Endothelial cell (in vitro differentiated cells): ENCODE results near the gene MYL6B. TPM values are rescaled to one million over a fixed set of nuclear protein-coding genes. Genes with fewer than 3 reads are reported as not detected.
"Not testable (repeated sequence)": the region's sequence is repeated elsewhere in the genome, so short reads cannot be mapped to it uniquely, and the experiment has no call there.

ENCODE experiments used
- DNase-seq: peaks from one replicate; pipeline ENCODE4 v3.0.0; 2021; ENCODE audit warnings: low spot score
- H3K27ac Mint-ChIP-seq: one replicate; pipeline ENCODE4 v1.8.0; 2021; ENCODE audit warnings: mixed read lengths, inconsistent platforms; ENCODE audit not compliant: unreplicated experiment
- H3K27me3 Mint-ChIP-seq: one replicate; pipeline ENCODE4 v1.8.0; 2021; ENCODE audit warnings: mild to moderate bottlenecking, moderate library complexity, mixed read lengths, inconsistent platforms; ENCODE audit not compliant: unreplicated experiment
- H3K36me3 Mint-ChIP-seq: one replicate; pipeline ENCODE4 v1.8.0; 2021; ENCODE audit warnings: mild to moderate bottlenecking, low read depth, mixed read lengths, inconsistent platforms; ENCODE audit not compliant: unreplicated experiment
- H3K4me1 Mint-ChIP-seq: one replicate; pipeline ENCODE4 v1.8.0; 2021; ENCODE audit warnings: mild to moderate bottlenecking, mixed read lengths, inconsistent platforms; ENCODE audit not compliant: unreplicated experiment
- H3K4me3 Mint-ChIP-seq: one replicate; pipeline ENCODE4 v1.8.0; 2021; ENCODE audit warnings: mild to moderate bottlenecking, mixed read lengths, inconsistent platforms; ENCODE audit not compliant: unreplicated experiment
- H3K9me3 Mint-ChIP-seq: one replicate; pipeline ENCODE4 v1.8.0; 2021; ENCODE audit warnings: mixed read lengths, inconsistent platforms; ENCODE audit not compliant: unreplicated experiment
- CTCF ChIP-seq: fragments of 200-600 bp; sonication (generic); IDR thresholded peaks from one replicate; pipeline ENCODE4 v1.5.0; 2021; ENCODE audit warnings: antibody characterized with exemption; ENCODE audit not compliant: unreplicated experiment
- total RNA-seq: library from RNA; stranded (reverse); fragmentation: NEBNext Ultra II Directional; extraction: Animal tissue kit (Norgen Biotek cat#: 25700); gene quantifications from one replicate; pipeline ENCODE4 v1.2.1, GENCODE V29; 2021; ENCODE audit not compliant: unreplicated experiment

The MYL6B gene
- total RNA-seq, 1 donor from 2014 or later, result 170 TPM

GRCh38 chr12:56114084-56114483, 38.3 kb upstream of the MYL6B start:
- Mint-ChIP-seq H3K4me1 (peaks cover 24% of the 10 kb centered on the region), H3K27ac (peak overlapping the region; percentile 32), H3K4me3 (no peak overlapping the region), H3K27me3 (peaks cover 23% of the 10 kb centered on the region), H3K36me3 (peaks cover 60% of the 10 kb centered on the region), H3K9me3 (no peaks in the 10 kb centered on the region)
- no peak for DNase-seq
- TF ChIP-seq CTCF, result no peak

GRCh38 chr12:56115329-56115728, 37.1 kb upstream of the MYL6B start:
- H3K27me3 Mint-ChIP-seq, result peaks cover 25% of the 10 kb centered on the region
- no peak for TF ChIP-seq CTCF
- peak overlapping the region; percentile 99 for H3K4me3 Mint-ChIP-seq
- H3K36me3 Mint-ChIP-seq, result peaks cover 63% of the 10 kb centered on the region
- no peak for DNase-seq
- H3K9me3 Mint-ChIP-seq, result no peaks in the 10 kb centered on the region
- peak overlapping the region; percentile 100 for H3K27ac Mint-ChIP-seq
- peaks cover 36% of the 10 kb centered on the region for H3K4me1 Mint-ChIP-seq

- Mint-ChIP-seq H3K27ac (peak within 1 kb of the TSS; percentile 100), H3K36me3 (peaks cover 60% of the 10 kb centered on the region), H3K4me3 (peak within 1 kb of the TSS; percentile 99), H3K27me3 (peaks cover 25% of the 10 kb centered on the region), H3K9me3 (no peaks in the 10 kb centered on the region), H3K4me1 (peaks cover 36% of the 10 kb centered on the region)
- no peak for TF ChIP-seq CTCF
- peak; percentile 90 for DNase-seq
Measured at GRCh38 chr12:56116267-56117081, 35.9 kb upstream of the MYL6B start, which contains the start of gene RPL41. Gene RPL41, plus strand, starts transcription at chr12:56116633.

- peaks cover 60% of the 10 kb centered on the region for H3K36me3 Mint-ChIP-seq
- H3K27me3 Mint-ChIP-seq, result peaks cover 25% of the 10 kb centered on the region
- peaks cover 37% of the 10 kb centered on the region for H3K4me1 Mint-ChIP-seq
- DNase-seq, H3K9me3 Mint-ChIP-seq: not testable (repeated sequence)
- peak overlapping the region; percentile 99 for H3K4me3 Mint-ChIP-seq
- H3K27ac Mint-ChIP-seq, result peak overlapping the region; percentile 100
Measured at GRCh38 chr12:56117082-56117706, 35.2 kb upstream of the MYL6B start.

- H3K27me3 Mint-ChIP-seq, result peaks cover 25% of the 10 kb centered on the region
- TF ChIP-seq CTCF, result no peak
- H3K4me1 Mint-ChIP-seq, result peaks cover 40% of the 10 kb centered on the region
- H3K36me3 Mint-ChIP-seq, result peaks cover 57% of the 10 kb centered on the region
- peak; percentile 94 for DNase-seq
- peak within 1 kb of the TSS; percentile 99 for H3K4me3 Mint-ChIP-seq
- peak within 1 kb of the TSS; percentile 100 for H3K27ac Mint-ChIP-seq
- no peaks in the 10 kb centered on the region for H3K9me3 Mint-ChIP-seq
Measured at GRCh38 chr12:56117778-56118687, 34.4 kb upstream of the MYL6B start, which contains the start of gene ZC3H10. Gene ZC3H10, plus strand, starts transcription at chr12:56118266. Its CDS starts 2,297 bp downstream, at chr12:56120563.
